Loucy (cell line): Measurements from ENCODE around the gene UFD1.

Experiments
- H2AFZ ChIP-seq: fragments of 200-600 bp; sonication (generic); 2 replicates; pipeline ENCODE4 v1.6.0; 2016; ENCODE audit warnings: antibody characterized with exemption, mild to moderate bottlenecking, low read length, moderate library complexity
- H3F3A ChIP-seq: fragments of 200-600 bp; 2 replicates; pipeline ENCODE4 v1.6.0; 2016; ENCODE audit warnings: antibody characterized with exemption, low read depth, mild to moderate bottlenecking
- H3K27me3 ChIP-seq: fragments of 200-600 bp; sonication (generic); 2 replicates; pipeline ENCODE4 v1.6.1; 2014; ENCODE audit warnings: low read length, mild to moderate bottlenecking; ENCODE audit not compliant: insufficient read depth, poor library complexity, severe bottlenecking
- H3K36me3 ChIP-seq: fragments of 200-600 bp; sonication (generic); 2 replicates; pipeline ENCODE4 v1.6.1; 2016; ENCODE audit warnings: low read length; ENCODE audit not compliant: insufficient read depth
- H3K4me1 ChIP-seq: fragments of 200-600 bp; sonication (generic); 2 replicates; pipeline ENCODE4 v1.5.1; 2014; ENCODE audit warnings: low read length, mild to moderate bottlenecking; ENCODE audit not compliant: insufficient read depth, poor library complexity, severe bottlenecking
- H3K4me2 ChIP-seq: fragments of 200-600 bp; sonication (generic); 2 replicates; pipeline ENCODE4 v1.6.0; 2014; ENCODE audit warnings: antibody characterized with exemption, low read length, low read depth, mild to moderate bottlenecking; ENCODE audit not compliant: poor library complexity, severe bottlenecking
- H3K4me3 ChIP-seq: fragments of 200-600 bp; sonication (generic); 2 replicates; pipeline ENCODE4 v1.5.1; 2014; ENCODE audit warnings: low read length, mild to moderate bottlenecking, mixed read lengths; ENCODE audit not compliant: poor library complexity, severe bottlenecking
- H3K79me2 ChIP-seq: fragments of 200-600 bp; sonication (generic); 2 replicates; pipeline ENCODE4 v1.6.1; 2014; ENCODE audit warnings: low read length; ENCODE audit not compliant: insufficient read depth
- H3K9ac ChIP-seq: fragments of 200-600 bp; sonication (generic); 2 replicates; pipeline ENCODE4 v1.6.0; 2014; ENCODE audit warnings: mild to moderate bottlenecking, low read depth, low read length, moderate library complexity; ENCODE audit not compliant: poor library complexity, severe bottlenecking
- H3K9me2 ChIP-seq: fragments of 200-600 bp; sonication (generic); replicated peaks from 2 replicates; pipeline ENCODE4 v1.6.1; 2016; ENCODE audit warnings: low read depth, low read length, mixed read lengths
- H3K9me3 ChIP-seq: fragments of 200-600 bp; sonication (generic); 2 replicates; pipeline ENCODE4 v1.6.1; 2014; ENCODE audit warnings: mild to moderate bottlenecking, antibody characterized with exemption, low read length, low read depth; ENCODE audit not compliant: insufficient read depth
- H4K20me1 ChIP-seq: fragments of 200-600 bp; sonication (generic); 2 replicates; pipeline ENCODE4 v1.6.0; 2014; ENCODE audit warnings: antibody characterized with exemption, low read length, mild to moderate bottlenecking; ENCODE audit not compliant: insufficient read depth, poor library complexity, severe bottlenecking
- CTCF ChIP-seq: fragments of 200-600 bp; sonication (generic); conservative IDR thresholded peaks from 2 replicates; pipeline ENCODE4 v1.5.1; 2014; ENCODE audit warnings: mild to moderate bottlenecking, antibody characterized with exemption, low read length
- EZH2phosphoT487 ChIP-seq: fragments of 200-600 bp; IDR thresholded peaks from 2 replicates; pipeline ENCODE4 v1.6.1; 2018; ENCODE audit warnings: antibody characterized with exemption, mild to moderate bottlenecking, moderate library complexity, borderline replicate concordance

Gene UFD1

GRCh38 chr22:19488884-19489843, 10.2 kb upstream of the UFD1 start:
- Histone ChIP-seq H3K4me1 (no peaks in the 10 kb centered on the region), H3F3A (no peaks in the 10 kb centered on the region), H3K9me2 (no peaks in the 10 kb centered on the region), H4K20me1 (peaks cover 8% of the 10 kb centered on the region), H3K4me3 (no peak overlapping the region), H3K9me3 (no peaks in the 10 kb centered on the region), H3K36me3 (peaks cover 43% of the 10 kb centered on the region), H3K27me3 (no peaks in the 10 kb centered on the region), H3K79me2 (peaks cover 42% of the 10 kb centered on the region; the same call in 1 of the 2 replicates), H3K4me2 (peak overlapping the region; percentile 15), H2AFZ (no peak overlapping the region), H3K9ac (no peak overlapping the region)
- peak; percentile 55 for TF ChIP-seq CTCF
- no peak for TF ChIP-seq EZH2phosphoT487

DNA sequence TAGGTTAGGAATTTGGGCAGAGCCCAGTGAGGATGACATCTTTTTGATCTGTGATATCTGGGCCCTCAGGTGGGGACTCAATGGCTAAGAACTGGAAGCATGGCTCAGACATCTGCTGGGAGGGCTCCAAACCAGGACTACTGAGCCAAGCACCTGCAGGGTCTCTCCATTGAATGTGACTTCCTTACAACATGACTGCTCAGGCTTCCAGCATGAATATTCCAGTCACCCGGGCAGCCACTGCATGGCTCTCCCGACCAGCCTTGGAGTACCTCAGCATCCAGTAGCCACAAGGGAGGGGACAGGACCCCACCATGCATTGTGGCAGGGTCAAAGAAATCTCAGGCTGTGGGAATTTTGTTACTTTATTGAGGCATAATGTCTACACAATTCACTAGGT, 9.3 kb upstream of the UFD1 start:
- peaks cover 51% of the 10 kb centered on the region; the same call in 1 of the 2 replicates for H3K79me2 ChIP-seq
- H3F3A ChIP-seq, result no peaks in the 10 kb centered on the region
- H3K27me3 ChIP-seq, result no peaks in the 10 kb centered on the region
- peaks cover 8% of the 10 kb centered on the region for H4K20me1 ChIP-seq
- no peaks in the 10 kb centered on the region for H3K4me1 ChIP-seq
- no peak overlapping the region for H2AFZ ChIP-seq
- no peak overlapping the region for H3K9ac ChIP-seq
- no peak overlapping the region for H3K4me2 ChIP-seq
- no peaks in the 10 kb centered on the region for H3K9me2 ChIP-seq
- TF ChIP-seq EZH2phosphoT487, result no peak
- no peak for TF ChIP-seq CTCF
- peaks cover 45% of the 10 kb centered on the region for H3K36me3 ChIP-seq
- H3K9me3 ChIP-seq, result no peaks in the 10 kb centered on the region
- no peak overlapping the region for H3K4me3 ChIP-seq

DNA sequence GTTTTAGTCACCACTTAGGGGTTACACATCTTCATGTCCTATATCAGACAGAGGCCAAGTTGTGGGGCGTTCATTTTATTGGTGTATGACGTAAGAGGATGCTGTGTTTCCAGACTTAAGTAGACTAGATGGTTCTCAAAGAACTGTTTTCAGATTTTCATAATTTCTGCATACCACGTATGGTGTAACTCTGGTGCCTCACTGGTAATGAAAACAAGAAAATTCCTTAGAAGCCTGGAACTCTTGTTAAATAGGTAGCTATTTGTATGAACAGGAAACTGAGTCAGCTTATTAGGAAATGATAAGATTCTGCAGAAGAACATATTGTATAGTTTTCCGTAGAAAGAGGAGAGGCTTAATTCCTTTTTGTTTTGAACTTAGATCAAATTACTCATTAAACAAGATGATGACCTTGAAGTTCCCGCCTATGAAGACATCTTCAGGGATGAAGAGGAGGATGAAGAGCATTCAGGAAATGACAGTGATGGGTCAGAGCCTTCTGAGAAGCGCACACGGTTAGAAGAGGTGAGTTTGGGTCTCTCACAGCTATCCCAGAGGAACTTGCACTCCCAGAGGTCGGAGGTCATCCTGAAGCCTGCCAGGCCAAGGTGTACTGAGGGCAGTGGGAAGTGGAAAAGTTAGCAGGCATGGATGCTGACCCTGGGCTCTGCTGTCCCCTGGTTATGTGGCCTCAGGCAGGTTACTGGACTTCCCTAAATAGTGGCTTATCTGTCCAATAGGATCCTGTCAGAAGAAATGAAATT, 4.7 kb upstream of the UFD1 start:
- no peak for TF ChIP-seq CTCF
- TF ChIP-seq EZH2phosphoT487, result no peak
- peaks cover 18% of the 10 kb centered on the region for H4K20me1 ChIP-seq
- H3K4me2 ChIP-seq, result peak overlapping the region; percentile 5
- no peak overlapping the region for H2AFZ ChIP-seq
- H3K36me3 ChIP-seq, result peaks cover 42% of the 10 kb centered on the region
- H3K9me3 ChIP-seq, result no peaks in the 10 kb centered on the region
- no peaks in the 10 kb centered on the region for H3F3A ChIP-seq
- H3K9ac ChIP-seq, result no peak overlapping the region
- H3K79me2 ChIP-seq, result peaks cover 64% of the 10 kb centered on the region
- H3K4me3 ChIP-seq, result no peak overlapping the region
- H3K4me1 ChIP-seq, result peaks cover 13% of the 10 kb centered on the region
- no peaks in the 10 kb centered on the region for H3K9me2 ChIP-seq
- H3K27me3 ChIP-seq, result no peaks in the 10 kb centered on the region
